8988T (cell line): Measurements from ENCODE around the gene RIOK3.
"Not testable (repeated sequence)": the region's sequence is repeated elsewhere in the genome, so short reads cannot be mapped to it uniquely, and the experiment has no call there.

Experiments
- DNase-seq: peaks from one replicate; pipeline ENCODE4 v3.0.0; 2011

The RIOK3 gene

DNA sequence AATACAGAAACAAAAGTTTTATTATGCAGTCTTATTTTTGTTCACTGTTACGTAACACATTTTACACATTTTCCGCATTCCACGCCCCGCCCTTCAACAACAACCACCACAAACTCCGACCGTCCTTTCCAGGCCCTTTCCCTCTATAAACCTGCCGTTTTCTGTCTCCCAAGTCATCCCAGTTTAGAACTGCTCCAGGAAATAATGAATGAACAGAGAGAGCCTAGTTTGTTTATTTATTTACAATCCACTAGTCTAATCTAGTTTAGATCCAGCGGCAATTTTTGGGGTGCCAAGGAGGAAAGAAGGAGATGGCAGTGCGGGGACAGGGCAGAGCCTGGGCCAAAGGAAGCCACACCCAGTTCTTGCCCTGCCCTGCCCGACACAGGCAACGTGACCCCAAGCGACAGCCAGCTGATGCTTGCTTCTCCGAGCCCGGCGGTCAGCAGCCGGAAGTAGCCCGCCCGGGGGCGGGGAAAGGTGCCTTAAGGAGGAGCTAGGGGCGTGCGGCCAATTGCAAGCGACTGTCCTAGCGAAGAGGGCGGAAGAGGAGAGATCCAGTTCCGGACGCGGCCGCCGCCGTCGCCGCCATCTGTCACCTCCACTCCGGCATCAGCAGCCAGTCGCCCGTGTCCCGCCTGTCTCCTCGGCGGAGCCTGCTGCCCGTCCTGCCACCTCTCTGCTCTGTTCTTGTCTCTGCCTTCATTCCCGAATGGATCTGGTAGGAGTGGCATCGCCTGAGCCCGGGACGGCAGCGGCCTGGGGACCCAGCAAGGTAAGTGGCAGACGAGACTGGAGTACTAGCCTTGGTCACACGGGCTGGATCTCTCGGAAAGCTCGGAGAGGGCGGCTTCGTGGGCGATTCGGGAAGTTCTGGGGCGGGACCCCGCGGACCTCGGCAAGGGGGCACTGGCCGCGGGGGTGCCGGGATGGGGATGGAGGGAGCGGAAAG, at the start of gene RIOK3:
Gene RIOK3, plus strand, starts transcription at position 560 of the 952 bp plus-strand sequence. Its CDS starts 153 bp downstream, at position 713.
- DNase-seq = peak; percentile 99

DNA sequence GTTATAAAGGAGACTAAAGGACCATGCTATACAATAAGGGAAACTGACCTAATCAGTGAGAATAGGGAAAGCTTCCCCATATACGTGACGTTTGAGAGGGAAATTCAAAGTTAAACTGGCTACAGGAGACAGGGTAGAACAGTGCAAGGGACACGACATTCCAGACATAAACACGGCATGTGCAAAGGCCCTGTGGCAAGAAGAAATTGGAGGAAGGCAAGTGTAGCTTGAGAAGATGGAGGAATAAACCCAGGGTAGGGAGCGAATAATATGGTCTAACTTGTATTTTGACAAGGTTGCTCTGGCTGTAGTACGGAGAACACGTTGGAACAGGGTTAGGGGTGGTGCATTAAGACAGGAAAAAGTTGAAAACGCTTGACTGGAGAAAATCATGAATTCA, 49.8 kb upstream of the RIOK3 start:
- DNase-seq = no peak

GRCh38 chr18:23405636-23406035, 47.5 kb upstream of the RIOK3 start:
- no peak for DNase-seq

GRCh38 chr18:23406271-23406787, 46.8 kb upstream of the RIOK3 start:
- no peak for DNase-seq

GRCh38 chr18:23412351-23412964, 40.6 kb upstream of the RIOK3 start:
- no peak for DNase-seq

GRCh38 chr18:23415515-23415914, 37.6 kb upstream of the RIOK3 start:
- DNase-seq = no peak

GRCh38 chr18:23416298-23416697, 36.8 kb upstream of the RIOK3 start:
- DNase-seq = no peak

GRCh38 chr18:23421277-23421676, 31.8 kb upstream of the RIOK3 start:
- no peak for DNase-seq

- no peak for DNase-seq
These were observed 30.2 kb upstream of the RIOK3 start for GRCh38 chr18:23422751-23423418.

DNA sequence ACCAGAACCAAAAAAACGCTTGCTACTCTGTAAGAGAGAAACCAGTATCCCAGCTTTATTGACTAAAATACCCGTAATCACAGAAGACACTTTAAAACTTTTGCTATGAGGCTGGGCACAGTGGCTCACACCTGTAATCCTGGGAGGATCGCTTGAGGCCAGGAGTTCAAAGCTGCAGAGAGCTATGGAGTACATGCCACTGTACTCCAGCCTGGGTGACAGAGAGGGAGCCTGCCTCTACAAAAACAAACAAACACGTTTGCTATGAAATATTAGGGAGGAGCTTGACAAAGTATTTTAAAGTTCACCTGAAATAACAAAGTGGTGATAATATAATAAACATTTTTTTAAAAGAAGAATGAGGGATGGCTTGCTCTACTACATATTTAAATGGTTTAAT, 28.5 kb upstream of the RIOK3 start:
- DNase-seq = no peak

GRCh38 chr18:23428821-23429220, 24.3 kb upstream of the RIOK3 start:
- no peak for DNase-seq

GRCh38 chr18:23429538-23429937, 23.5 kb upstream of the RIOK3 start:
- not testable (repeated sequence) for DNase-seq

- DNase-seq = no peak
These were observed 19.7 kb upstream of the RIOK3 start for GRCh38 chr18:23433360-23433759.

DNA sequence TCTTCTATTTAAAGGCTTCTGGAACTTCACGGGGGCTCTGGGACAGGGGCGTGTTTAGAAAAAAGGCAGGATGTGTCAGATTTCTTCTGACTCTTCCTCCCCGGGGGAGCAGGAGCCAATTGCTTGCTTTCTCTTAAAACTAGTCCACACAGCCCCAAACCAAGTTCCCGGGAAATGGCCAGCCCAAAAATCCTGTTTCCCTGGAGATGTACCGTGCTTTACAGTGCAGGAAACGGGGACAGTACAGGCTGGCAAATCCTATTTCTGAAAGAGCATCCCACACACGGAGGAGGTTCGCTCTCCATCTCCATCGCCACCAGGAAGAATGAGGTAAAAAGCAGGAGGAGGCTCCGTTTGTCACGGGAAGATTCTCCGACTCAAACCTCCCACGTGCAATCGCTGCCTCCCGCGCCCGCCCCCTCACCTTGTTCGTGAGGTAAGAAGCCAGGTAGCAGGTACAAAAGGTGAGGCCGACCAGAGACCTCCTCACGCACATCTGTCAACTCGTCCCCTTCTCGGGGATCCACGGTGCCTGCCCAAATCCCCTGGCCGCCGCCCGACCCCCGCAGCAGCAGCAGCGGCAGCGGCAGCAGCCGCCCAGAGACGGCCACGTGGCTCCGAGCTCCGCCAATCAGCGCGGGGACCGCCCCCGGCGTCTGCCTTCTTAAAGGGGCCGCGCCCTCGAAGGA, 15.6 kb upstream of the RIOK3 start:
- DNase-seq = peak; percentile 86

GRCh38 chr18:23438046-23438377, 15.1 kb upstream of the RIOK3 start:
- DNase-seq = no peak

- no peak for DNase-seq
These were observed 14.3 kb upstream of the RIOK3 start for GRCh38 chr18:23438608-23439366.

DNA sequence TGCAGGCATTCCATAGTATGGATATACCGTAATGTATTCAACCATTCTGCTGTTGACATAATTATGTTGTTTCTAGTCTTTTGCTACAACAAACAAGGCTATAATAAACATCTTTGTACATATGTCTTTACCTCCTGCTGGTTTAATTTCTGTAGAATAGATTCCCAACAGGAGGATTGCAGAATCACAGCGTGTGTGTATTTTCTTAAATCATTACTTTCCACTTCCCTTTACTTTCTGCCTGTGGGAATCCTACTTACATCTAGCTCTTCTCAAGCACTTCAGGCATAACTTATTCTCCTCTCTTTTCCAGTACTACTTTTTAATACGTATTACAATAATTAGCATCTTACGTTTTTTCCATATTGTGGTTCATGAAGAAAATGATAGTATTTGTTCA, 13.0 kb upstream of the RIOK3 start:
- no peak for DNase-seq

GRCh38 chr18:23442958-23443357, 10.1 kb upstream of the RIOK3 start:
- no peak for DNase-seq

GRCh38 chr18:23448291-23448690, 4.8 kb upstream of the RIOK3 start:
- DNase-seq = no peak

DNA sequence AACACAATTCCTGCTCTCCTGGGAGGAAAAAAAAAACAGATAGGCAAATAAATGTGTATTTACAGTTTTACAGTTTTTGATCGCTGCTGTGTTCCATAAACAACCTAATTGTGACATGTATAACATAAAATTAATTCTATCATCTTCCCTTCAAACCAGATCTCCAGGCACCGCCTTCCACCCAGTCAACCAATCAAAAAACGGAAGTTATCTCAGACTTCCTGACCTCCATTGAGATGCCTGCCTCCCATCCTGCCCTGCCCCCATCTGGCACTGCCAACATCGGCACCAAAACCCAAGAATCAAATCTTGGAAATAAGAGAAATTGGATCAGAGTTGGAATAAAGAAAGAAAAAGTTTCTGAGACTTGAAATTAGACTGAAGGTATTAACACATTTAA, 3.1 kb upstream of the RIOK3 start:
- no peak for DNase-seq

DNA sequence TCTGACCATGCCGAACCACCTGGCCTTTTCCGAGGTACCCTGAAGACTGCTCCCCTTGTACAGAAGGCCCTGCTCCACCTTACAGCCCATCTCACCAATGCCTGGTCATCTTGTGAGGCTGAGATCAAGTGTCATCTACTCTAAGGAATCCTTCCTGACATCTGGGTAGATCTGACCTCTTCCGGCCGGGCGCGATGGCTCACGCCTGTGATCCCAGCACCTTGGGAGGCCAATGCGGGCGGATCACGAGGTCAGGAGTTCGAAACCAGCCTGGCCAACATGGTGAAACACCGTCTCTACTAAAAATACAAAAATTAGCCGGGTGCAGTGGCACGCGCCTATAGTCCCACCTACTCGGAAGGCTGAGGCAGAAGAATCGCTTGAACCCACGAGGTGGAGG, 2.1 kb upstream of the RIOK3 start:
- DNase-seq = no peak

- no peak for DNase-seq
These were observed 1.6 kb upstream of the RIOK3 start for GRCh38 chr18:23451491-23451890.
